Fibroblast of mammary gland (primary cell): ENCODE results near the gene KCNE4.

Source experiments
- DNase-seq: peaks from one replicate; pipeline ENCODE4 v3.0.0-alpha.2; 2010; ENCODE audit warnings: low read depth
- H3K4me3 ChIP-seq: 2 replicates; pipeline ENCODE4 v1.5.1; 2011; ENCODE audit warnings: low read depth, mild to moderate bottlenecking, low read length, moderate library complexity; ENCODE audit not compliant: control insufficient read depth
- CTCF ChIP-seq: conservative IDR thresholded peaks from 2 replicates; pipeline ENCODE4 v1.5.1; 2011; ENCODE audit warnings: low read depth, low read length, inconsistent platforms; ENCODE audit not compliant: control insufficient read depth, insufficient read depth

KCNE4 gene

GRCh38 chr2:223040527-223040926, 11.5 kb upstream of the KCNE4 start:
- no peak for DNase-seq
- H3K4me3 ChIP-seq = no peak overlapping the region
- TF ChIP-seq CTCF = no peak

GRCh38 chr2:223041527-223042109, 10.4 kb upstream of the KCNE4 start:
- peak; percentile 98 for DNase-seq
- no peak for TF ChIP-seq CTCF
- H3K4me3 ChIP-seq = no peak overlapping the region

GRCh38 chr2:223042284-223042683, 9.7 kb upstream of the KCNE4 start:
- no peak for TF ChIP-seq CTCF
- no peak overlapping the region for H3K4me3 ChIP-seq
- DNase-seq = no peak

GRCh38 chr2:223042704-223043118, 9.3 kb upstream of the KCNE4 start:
- no peak overlapping the region for H3K4me3 ChIP-seq
- TF ChIP-seq CTCF = no peak
- peak; percentile 77 for DNase-seq

- DNase-seq = no peak
- TF ChIP-seq CTCF = no peak
- no peak overlapping the region for H3K4me3 ChIP-seq
These were observed 8.6 kb upstream of the KCNE4 start for GRCh38 chr2:223043164-223043941.

- no peak for TF ChIP-seq CTCF
- no peak overlapping the region for H3K4me3 ChIP-seq
- no peak for DNase-seq
These were observed 7.7 kb upstream of the KCNE4 start for GRCh38 chr2:223044092-223044836.
